HG03457 (cell line): ENCODE data around the gene PRL.

ENCODE experiments used
- ATAC-seq: cut with Tn5 transposase; IDR thresholded peaks from one replicate; pipeline ENCODE4 v1.9.1; 2021; ENCODE audit warnings: moderate number of reproducible peaks; ENCODE audit not compliant: unreplicated experiment

The PRL gene

GRCh38 chr6:22296067-22296466, 769 bp downstream of the PRL start:
- no peak for ATAC-seq

- no peak for ATAC-seq
Observed at GRCh38 chr6:22295145-22295544, 1.7 kb downstream of the PRL start.

- ATAC-seq: no peak
Observed at GRCh38 chr6:22294301-22294700, 2.5 kb downstream of the PRL start.

- ATAC-seq: no peak
Observed at GRCh38 chr6:22290045-22290444, 6.8 kb downstream of the PRL start.

GRCh38 chr6:22288721-22289120, 8.1 kb downstream of the PRL start:
- ATAC-seq: no peak

DNA sequence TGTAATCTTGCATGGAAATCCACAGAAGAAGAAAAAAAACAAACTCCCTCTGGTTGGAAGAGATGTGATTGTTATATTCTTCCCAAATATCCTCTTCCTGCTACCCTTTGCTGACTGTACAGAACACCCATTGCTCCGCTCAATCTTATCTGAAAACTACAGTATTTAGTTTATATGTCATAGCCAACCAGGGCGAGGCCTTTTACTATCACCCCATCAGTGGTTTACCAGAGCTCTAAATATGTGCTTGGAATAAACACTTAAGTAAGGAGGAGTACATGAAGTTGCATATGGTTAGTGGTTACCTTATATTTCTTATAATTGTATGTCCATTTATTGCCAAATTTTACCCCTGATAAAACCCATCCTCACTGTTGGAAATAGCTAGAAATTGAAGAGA, 12.2 kb downstream of the PRL start:
- ATAC-seq: no peak

- no peak for ATAC-seq
Observed at GRCh38 chr6:22281341-22282085, 15.3 kb downstream of the PRL start.

DNA sequence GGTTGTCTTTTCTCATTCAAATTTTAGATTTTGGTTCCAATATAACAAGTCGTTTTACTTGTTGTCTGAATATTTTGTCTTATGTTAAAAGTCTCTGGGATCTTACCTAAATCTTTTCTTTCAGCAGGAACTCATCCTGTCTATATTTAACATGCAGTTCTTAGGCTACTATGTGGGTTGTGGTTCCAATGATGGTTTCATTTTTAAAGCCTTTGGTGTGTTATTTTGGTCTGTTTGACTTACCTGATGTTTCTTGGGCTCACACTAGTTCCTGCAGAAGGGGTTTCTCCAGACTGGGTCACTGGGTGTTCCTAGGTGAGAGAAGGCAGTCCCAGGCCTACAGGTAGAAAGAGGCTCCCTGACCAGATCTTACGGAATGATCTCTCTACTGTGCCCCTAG, 17.4 kb downstream of the PRL start:
- no peak for ATAC-seq

DNA sequence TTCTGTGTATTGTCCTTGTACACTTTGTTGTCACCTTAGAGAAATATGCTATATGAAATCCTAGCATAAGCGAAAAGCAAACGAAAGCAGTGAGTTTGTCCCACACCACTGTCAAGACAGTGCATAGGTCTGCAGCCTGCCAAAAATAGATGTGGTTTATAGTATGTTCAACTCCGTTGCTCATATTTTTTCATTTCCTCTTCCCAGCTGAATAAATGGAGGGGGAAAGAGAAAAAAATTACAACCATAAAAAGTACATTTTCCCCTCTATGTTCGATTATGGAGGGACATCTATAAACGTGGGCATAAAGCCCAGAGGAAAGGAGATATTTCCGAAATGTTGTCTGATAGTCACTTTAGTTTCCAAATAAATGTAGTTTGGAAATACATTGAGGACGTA, 25.8 kb downstream of the PRL start:
- no peak for ATAC-seq

GRCh38 chr6:22263748-22264147, 33.1 kb downstream of the PRL start:
- ATAC-seq: no peak

GRCh38 chr6:22254886-22255285, 42.0 kb downstream of the PRL start:
- ATAC-seq: no peak

- no peak for ATAC-seq
Observed at GRCh38 chr6:22253955-22254655, 42.7 kb downstream of the PRL start.

- no peak for ATAC-seq
Observed at GRCh38 chr6:22251348-22251747, 45.5 kb downstream of the PRL start.

DNA sequence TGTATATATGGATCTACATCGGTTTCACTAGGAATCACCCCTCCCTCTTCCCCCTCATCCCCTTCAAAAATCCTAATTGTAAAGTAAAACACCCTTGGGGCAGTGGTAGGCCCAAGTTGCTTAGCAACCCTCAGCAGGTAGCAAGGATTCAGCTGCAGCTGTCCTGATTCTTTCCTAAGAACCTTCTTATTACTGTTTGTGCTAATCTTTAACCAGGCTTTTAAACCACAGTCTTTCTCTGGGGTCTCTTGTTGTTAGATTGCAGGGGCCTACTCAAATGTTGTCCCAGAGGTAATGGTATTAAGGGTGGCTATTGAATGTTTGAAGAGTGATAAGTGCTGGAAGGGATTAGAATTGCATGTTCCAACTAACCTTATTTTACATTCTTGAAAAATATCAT, 46.4 kb downstream of the PRL start:
- ATAC-seq: no peak

DNA sequence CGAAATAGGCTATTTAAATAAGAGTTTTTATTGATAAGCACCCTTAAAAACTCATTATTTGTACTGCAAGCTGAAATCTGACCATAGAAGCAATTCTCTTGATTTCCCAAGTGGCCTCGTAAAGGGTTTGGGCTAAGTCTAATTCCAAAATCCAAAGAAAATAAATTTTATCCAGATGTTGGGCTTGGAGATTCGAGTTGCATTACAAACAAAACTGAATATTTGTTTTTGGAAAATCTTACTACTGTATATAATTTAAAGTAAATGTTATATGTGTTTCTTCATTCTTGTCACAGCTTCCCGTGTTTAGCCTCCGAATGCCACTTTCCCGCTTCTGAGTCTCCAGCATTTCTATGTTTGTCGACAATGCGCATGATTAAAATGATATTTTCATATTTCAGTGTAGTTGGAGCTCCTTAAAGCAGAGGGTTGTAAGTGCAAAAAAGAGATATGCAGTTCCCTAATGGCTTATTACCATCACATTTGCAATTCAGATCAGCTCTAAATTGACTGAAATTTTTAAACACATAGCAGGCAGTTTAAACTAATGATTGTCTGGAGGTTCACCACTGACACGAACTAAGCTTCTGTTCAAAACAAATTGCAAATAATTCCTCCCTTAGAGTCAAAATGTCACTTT, 47.0 kb downstream of the PRL start:
- no peak for ATAC-seq

- no peak for ATAC-seq
Observed at GRCh38 chr6:22248513-22249308, 48.1 kb downstream of the PRL start.

- ATAC-seq: no peak
Observed at GRCh38 chr6:22247916-22248482, 48.8 kb downstream of the PRL start.

DNA sequence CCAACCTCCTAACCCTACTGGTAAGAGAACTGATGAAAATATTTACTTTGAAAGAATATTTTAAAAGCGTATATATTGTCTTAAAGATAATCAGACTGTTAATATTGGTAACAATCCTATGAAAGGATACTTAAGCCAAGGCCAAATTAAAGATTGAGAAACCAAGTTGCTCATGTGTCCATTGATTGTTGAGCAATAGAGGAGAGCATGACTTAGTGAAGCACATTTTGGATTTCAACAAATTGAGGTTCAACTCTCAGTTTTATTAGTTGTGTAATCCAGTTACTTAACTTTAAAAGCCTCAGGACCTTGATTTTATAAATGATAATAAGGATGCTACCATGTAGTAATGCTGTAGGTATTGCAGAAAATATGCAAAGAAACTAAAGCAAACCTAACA, 56.8 kb downstream of the PRL start:
- no peak for ATAC-seq

GRCh38 chr6:22239261-22239921, 57.4 kb downstream of the PRL start:
- ATAC-seq: no peak

DNA sequence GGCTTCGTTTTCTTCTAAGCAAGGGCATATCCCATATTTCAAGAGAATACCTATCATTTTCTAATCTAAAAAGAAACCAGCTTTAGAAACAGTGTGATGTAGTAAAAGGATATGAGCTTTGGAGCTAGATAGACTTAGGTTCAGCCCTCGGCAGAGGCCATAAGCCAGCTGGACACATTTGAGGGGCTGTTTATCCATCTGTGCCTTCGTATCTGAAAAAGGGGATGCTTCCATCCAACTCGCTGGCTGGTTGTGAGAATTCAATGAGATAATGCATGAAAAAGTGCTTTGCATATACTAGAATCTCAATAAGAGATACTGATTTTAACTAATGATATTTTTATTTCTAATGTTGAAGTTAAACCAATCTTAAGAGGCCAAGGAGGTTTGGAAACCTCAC, 58.0 kb downstream of the PRL start:
- ATAC-seq: no peak

DNA sequence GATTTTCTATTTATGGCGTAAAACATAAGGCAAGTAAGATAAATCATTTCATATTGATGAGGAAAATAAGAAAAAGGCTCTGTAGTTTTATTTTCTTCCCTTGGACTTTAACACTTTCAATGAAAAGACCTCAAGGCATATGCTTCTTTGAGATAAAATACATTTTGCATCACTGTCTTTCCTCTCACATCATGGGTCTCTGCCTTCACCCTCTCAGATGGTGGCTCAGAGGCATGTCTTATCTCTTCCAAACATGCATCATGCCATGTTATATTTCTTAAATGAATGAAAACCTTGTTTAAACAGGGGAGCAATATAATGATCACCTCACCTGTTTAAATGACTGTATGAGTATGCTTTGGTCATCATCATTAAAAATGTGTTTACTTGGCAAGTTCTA, 59.3 kb downstream of the PRL start:
- no peak for ATAC-seq
